Cardiac fibroblast (primary cell): ENCODE data around the gene TAOK3.

Experiments used
- DNase-seq, 2 donors: peaks; one replicate each; pipeline versions ENCODE4 v3.0.0 to v3.0.0-alpha.2; 2010; ENCODE audit warnings: low read depth in 2 of 2
- H3K4me3 ChIP-seq, 2 donors: replicated peaks in 1 of 2; 1 replicate in 1 of 2; 2 replicates in 1 of 2; pipeline ENCODE4 v1.5.1; 2011; ENCODE audit warnings: low read depth in 2 of 2, low read length in 2 of 2, mild to moderate bottlenecking in 2 of 2, moderate library complexity in 1 of 2
- CTCF ChIP-seq: IDR thresholded peaks from one replicate; pipeline ENCODE4 v1.5.1; 2011; ENCODE audit warnings: low read depth, mild to moderate bottlenecking, low read length, inconsistent platforms

The TAOK3 gene

GRCh38 chr12:118307069-118307954 is 65.4 kb downstream of the TAOK3 start:
- H3K4me3 ChIP-seq, result peak overlapping the region; percentile 36 to 39
- no peak for TF ChIP-seq CTCF
- peak; percentile 86 to 95 for DNase-seq

- no peak for TF ChIP-seq CTCF
- no peak overlapping the region for H3K4me3 ChIP-seq
- DNase-seq, result no peak
Observed at GRCh38 chr12:118304093-118304492, 68.6 kb downstream of the TAOK3 start.

- H3K4me3 ChIP-seq, result no peak overlapping the region
- no peak for TF ChIP-seq CTCF
- peak; percentile 28 to 45 for DNase-seq
Observed at GRCh38 chr12:118302053-118302452, 70.7 kb downstream of the TAOK3 start.

GRCh38 chr12:118299791-118300460 is 72.8 kb downstream of the TAOK3 start:
- H3K4me3 ChIP-seq, result no peak overlapping the region
- TF ChIP-seq CTCF, result no peak
- peak in 1 of 2 donors; percentile 34 for DNase-seq

GRCh38 chr12:118297284-118297683 is 75.4 kb downstream of the TAOK3 start:
- TF ChIP-seq CTCF, result no peak
- no peak for DNase-seq
- H3K4me3 ChIP-seq, result no peak overlapping the region

GRCh38 chr12:118292836-118293235 is 79.9 kb downstream of the TAOK3 start:
- no peak for TF ChIP-seq CTCF
- H3K4me3 ChIP-seq, result no peak overlapping the region
- DNase-seq, result peak in 1 of 2 donors; percentile 26
